Activated CD4-positive, alpha-beta memory T cell treated with anti-CD3 and anti-CD28 coated beads for 36 hours (primary cell): Measurements from ENCODE around the gene PFKFB3. TPM values are rescaled to one million over a fixed set of nuclear protein-coding genes. Genes with fewer than 3 reads are reported as not detected.
A peak's percentile ranks its signal among the peaks of the same experiment; 100 is the strongest.

ENCODE experiments used
- CTCF ChIA-PET: fragments of 350-600 bp; sonication (Branson Sonifier 250); formaldehyde crosslinking; loops from one replicate; lab custom pipeline; 2021; ENCODE audit warnings: antibody characterized with exemption, inconsistent platforms; lab: Charles Lee
- POLR2A ChIA-PET: fragments of 350-600 bp; sonication (Branson Sonifier 250); formaldehyde crosslinking; loops from one replicate; lab custom pipeline; 2021; ENCODE audit warnings: antibody characterized with exemption; lab: Charles Lee
- DNase-seq: peaks from one replicate; pipeline ENCODE4 v3.0.0-alpha.2; 2020
- H3K27ac Mint-ChIP-seq: one replicate; pipeline ENCODE4 v1.8.0; 2021; ENCODE audit warnings: mixed read lengths
- H3K27me3 Mint-ChIP-seq: one replicate; pipeline ENCODE4 v1.8.0; 2021; ENCODE audit warnings: mixed read lengths
- H3K36me3 Mint-ChIP-seq: one replicate; pipeline ENCODE4 v1.8.0; 2021; ENCODE audit warnings: mixed read lengths
- H3K4me1 Mint-ChIP-seq: one replicate; pipeline ENCODE4 v1.8.0; 2021; ENCODE audit warnings: low read depth, mixed read lengths
- H3K4me3 Mint-ChIP-seq: one replicate; pipeline ENCODE4 v1.8.0; 2021; ENCODE audit warnings: mild to moderate bottlenecking, mixed read lengths
- H3K9me3 Mint-ChIP-seq: one replicate; pipeline ENCODE4 v1.8.0; 2021; ENCODE audit warnings: mixed read lengths
- intact Hi-C: fragments of 100-400 bp; cut with micrococcal nuclease; formaldehyde crosslinking; loops from one replicate; pipeline ENCODE4 v1.15.1; 2023
- total RNA-seq, 2 experiments: library from RNA; stranded (reverse); gene quantifications; one replicate each; pipeline ENCODE4 v1.2.3, GENCODE V29; 2021

PFKFB3 gene
- total RNA-seq, 2 experiments from 2014 or later = 70.6 to 76.4 TPM

- ChIA-PET CTCF (interaction anchor here (1.9 kb wide), 2 partner anchors 11 to 188 kb away, joined by 6 to 8 read pairs; partner anchors contain the start of gene PFKFB3), POLR2A (no interaction called here)
- H3K9me3 Mint-ChIP-seq = no peaks in the 10 kb centered on the region
- DNase-seq = no peak
- H3K27me3 Mint-ChIP-seq = no peaks in the 10 kb centered on the region
- intact Hi-C loops = no loop called here
- H3K4me3 Mint-ChIP-seq = no peak overlapping the region
- no peak overlapping the region for H3K27ac Mint-ChIP-seq
- H3K4me1 Mint-ChIP-seq = peaks cover 3% of the 10 kb centered on the region
- peaks cover 38% of the 10 kb centered on the region for H3K36me3 Mint-ChIP-seq
These were observed 10.6 kb downstream of the PFKFB3 start for GRCh38 chr10:6213257-6213905.

GRCh38 chr10:6213908-6214307, 11.2 kb downstream of the PFKFB3 start:
- no peak for DNase-seq
- intact Hi-C loops = no loop called here
- POLR2A ChIA-PET = no interaction called here
- no peak overlapping the region for H3K4me3 Mint-ChIP-seq
- no peak overlapping the region for H3K27ac Mint-ChIP-seq
- H3K4me1 Mint-ChIP-seq = peaks cover under 1% of the 10 kb centered on the region
- H3K36me3 Mint-ChIP-seq = peaks cover 42% of the 10 kb centered on the region
- CTCF ChIA-PET = interaction anchor here (1.9 kb wide), 1 partner anchor 188 kb away, joined by 6 read pairs; no protein-coding TSS in a partner anchor
- no peaks in the 10 kb centered on the region for H3K9me3 Mint-ChIP-seq
- H3K27me3 Mint-ChIP-seq = no peaks in the 10 kb centered on the region

GRCh38 chr10:6214612-6215011, 11.9 kb downstream of the PFKFB3 start:
- ChIA-PET POLR2A (no interaction called here), CTCF (interaction anchor here (1.9 kb wide), 1 partner anchor 187 kb away, joined by 6 read pairs; no protein-coding TSS in a partner anchor)
- Mint-ChIP-seq H3K9me3 (no peaks in the 10 kb centered on the region), H3K4me3 (no peak overlapping the region), H3K27ac (no peak overlapping the region), H3K27me3 (no peaks in the 10 kb centered on the region), H3K36me3 (peaks cover 48% of the 10 kb centered on the region), H3K4me1 (no peaks in the 10 kb centered on the region)
- intact Hi-C loops = no loop called here
- no peak for DNase-seq

- H3K27ac Mint-ChIP-seq = no peak overlapping the region
- H3K36me3 Mint-ChIP-seq = peaks cover 52% of the 10 kb centered on the region
These were observed 12.5 kb downstream of the PFKFB3 start for GRCh38 chr10:6215241-6215640.

GRCh38 chr10:6215683-6216484, 13.2 kb downstream of the PFKFB3 start:
- no peaks in the 10 kb centered on the region for H3K4me1 Mint-ChIP-seq
- H3K27ac Mint-ChIP-seq = no peak overlapping the region
- no peaks in the 10 kb centered on the region for H3K9me3 Mint-ChIP-seq
- peaks cover 58% of the 10 kb centered on the region for H3K36me3 Mint-ChIP-seq
- intact Hi-C loops = no loop called here
- no peak overlapping the region for H3K4me3 Mint-ChIP-seq
- CTCF ChIA-PET = no interaction called here
- H3K27me3 Mint-ChIP-seq = no peaks in the 10 kb centered on the region
- POLR2A ChIA-PET = no interaction called here
- DNase-seq = no peak

More at GRCh38 chr10:6215241-6215640, 12.5 kb downstream of the PFKFB3 start:
- ChIA-PET CTCF (interaction anchor here (0.6 kb wide), 1 partner anchor 16 kb away, joined by 3 read pairs; no protein-coding TSS in a partner anchor), POLR2A (no interaction called here)
- H3K4me3 Mint-ChIP-seq = no peak overlapping the region
- H3K27me3 Mint-ChIP-seq = no peaks in the 10 kb centered on the region
- intact Hi-C loops = no loop called here
- no peaks in the 10 kb centered on the region for H3K9me3 Mint-ChIP-seq
- H3K4me1 Mint-ChIP-seq = no peaks in the 10 kb centered on the region
- DNase-seq = no peak

- H3K27me3 Mint-ChIP-seq = no peaks in the 10 kb centered on the region
- no peaks in the 10 kb centered on the region for H3K9me3 Mint-ChIP-seq
- peak overlapping the region; percentile 3 for H3K27ac Mint-ChIP-seq
- no peak for DNase-seq
- POLR2A ChIA-PET = no interaction called here
- peaks cover 65% of the 10 kb centered on the region for H3K36me3 Mint-ChIP-seq
- intact Hi-C loops = no loop called here
- no peaks in the 10 kb centered on the region for H3K4me1 Mint-ChIP-seq
- CTCF ChIA-PET = interaction anchor here (1.1 kb wide), 1 partner anchor 192 kb away, joined by 3 read pairs; no protein-coding TSS in a partner anchor
- H3K4me3 Mint-ChIP-seq = no peak overlapping the region
These were observed 14.2 kb downstream of the PFKFB3 start for GRCh38 chr10:6216916-6217315.

- Mint-ChIP-seq H3K27me3 (no peaks in the 10 kb centered on the region), H3K4me3 (no peak overlapping the region), H3K36me3 (peaks cover 67% of the 10 kb centered on the region), H3K4me1 (no peaks in the 10 kb centered on the region), H3K9me3 (no peaks in the 10 kb centered on the region), H3K27ac (no peak overlapping the region)
- ChIA-PET POLR2A (interaction anchor here (0.6 kb wide), 1 partner anchor 152 kb away, joined by 3 read pairs; no protein-coding TSS in a partner anchor), CTCF (interaction anchor here (1.1 to 1.6 kb wide), 2 partner anchors 184 to 192 kb away, joined by 3 to 9 read pairs; no protein-coding TSS in a partner anchor)
- intact Hi-C loops = no loop called here
- DNase-seq = no peak
These were observed 14.9 kb downstream of the PFKFB3 start for GRCh38 chr10:6217611-6218010.

- POLR2A ChIA-PET = interaction anchor here (0.6 kb wide), 1 partner anchor 15 kb away, joined by 3 read pairs; no protein-coding TSS in a partner anchor
- CTCF ChIA-PET = interaction anchor here (1.3 to 1.6 kb wide), 2 partner anchors 183 kb away, joined by 4 to 9 read pairs; no protein-coding TSS in a partner anchor
- Mint-ChIP-seq H3K27ac (no peak overlapping the region), H3K4me3 (no peak overlapping the region), H3K9me3 (no peaks in the 10 kb centered on the region), H3K4me1 (no peaks in the 10 kb centered on the region), H3K36me3 (peaks cover 67% of the 10 kb centered on the region), H3K27me3 (no peaks in the 10 kb centered on the region)
- intact Hi-C loops = no loop called here
- DNase-seq = no peak
These were observed 16.2 kb downstream of the PFKFB3 start for GRCh38 chr10:6218692-6219493.

GRCh38 chr10:6219494-6219836, 16.7 kb downstream of the PFKFB3 start:
- intact Hi-C loops = no loop called here
- no peaks in the 10 kb centered on the region for H3K9me3 Mint-ChIP-seq
- ChIA-PET POLR2A (no interaction called here), CTCF (interaction anchor here (1.3 kb wide), 1 partner anchor 182 kb away, joined by 4 read pairs; no protein-coding TSS in a partner anchor)
- peaks cover 69% of the 10 kb centered on the region for H3K36me3 Mint-ChIP-seq
- no peak overlapping the region for H3K4me3 Mint-ChIP-seq
- no peak overlapping the region for H3K27ac Mint-ChIP-seq
- H3K4me1 Mint-ChIP-seq = no peaks in the 10 kb centered on the region
- DNase-seq = no peak
- H3K27me3 Mint-ChIP-seq = no peaks in the 10 kb centered on the region

- H3K4me1 Mint-ChIP-seq = no peaks in the 10 kb centered on the region
- intact Hi-C loops = no loop called here
- no peaks in the 10 kb centered on the region for H3K9me3 Mint-ChIP-seq
- POLR2A ChIA-PET = no interaction called here
- no peak overlapping the region for H3K27ac Mint-ChIP-seq
- CTCF ChIA-PET = interaction anchor here (1.3 to 1.5 kb wide), 2 partner anchors 18 to 181 kb away, joined by 4 to 6 read pairs; partner anchors contain the start of gene PFKFB3
- peaks cover 68% of the 10 kb centered on the region for H3K36me3 Mint-ChIP-seq
- H3K4me3 Mint-ChIP-seq = no peak overlapping the region
- H3K27me3 Mint-ChIP-seq = no peaks in the 10 kb centered on the region
- DNase-seq = no peak
These were observed 17.9 kb downstream of the PFKFB3 start for GRCh38 chr10:6220418-6221191.
